ENCODE data around the gene MELK.
"Not testable (repeated sequence)": the region's sequence is repeated elsewhere in the genome, so short reads cannot be mapped to it uniquely, and the experiment has no call there.

The MELK gene

DNA sequence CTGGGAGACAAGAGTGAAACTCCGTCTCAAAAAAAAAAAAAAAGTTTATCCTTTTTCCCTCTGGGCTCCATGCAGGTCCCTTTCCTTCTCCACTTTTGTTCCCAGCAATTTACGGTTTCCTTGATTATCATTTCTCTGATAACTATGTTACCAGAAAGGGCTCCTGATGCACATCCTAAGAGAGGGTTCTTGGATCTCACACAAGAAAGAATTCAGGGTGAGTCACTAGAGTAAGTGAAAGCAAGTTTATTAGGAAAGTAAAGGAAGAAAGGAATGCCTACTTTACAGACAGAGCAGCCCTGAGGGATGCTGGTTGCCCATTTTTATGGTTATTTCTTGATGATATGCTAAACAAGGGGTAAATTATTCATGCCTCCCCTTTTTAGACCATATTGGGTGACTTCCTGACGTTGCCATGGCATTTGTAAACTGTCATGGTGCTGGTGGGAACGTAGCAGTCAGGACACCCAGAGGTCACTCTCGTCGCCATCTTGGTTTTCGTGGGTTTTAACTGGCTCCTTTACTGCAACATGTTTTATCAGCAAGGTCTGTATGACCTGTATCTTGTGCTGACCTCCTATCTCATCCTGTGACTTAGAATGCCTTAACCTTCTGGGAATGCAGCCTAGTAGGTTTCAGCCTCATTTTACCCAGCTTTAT, 13.5 kb upstream of the MELK start:
- DNase-seq (ENCODE audit: low spot score), result no peak
- Histone ChIP-seq H3K27ac (no peak overlapping the region), H3K4me3 (no peak overlapping the region)
- TF ChIP-seq, protein P1, sequence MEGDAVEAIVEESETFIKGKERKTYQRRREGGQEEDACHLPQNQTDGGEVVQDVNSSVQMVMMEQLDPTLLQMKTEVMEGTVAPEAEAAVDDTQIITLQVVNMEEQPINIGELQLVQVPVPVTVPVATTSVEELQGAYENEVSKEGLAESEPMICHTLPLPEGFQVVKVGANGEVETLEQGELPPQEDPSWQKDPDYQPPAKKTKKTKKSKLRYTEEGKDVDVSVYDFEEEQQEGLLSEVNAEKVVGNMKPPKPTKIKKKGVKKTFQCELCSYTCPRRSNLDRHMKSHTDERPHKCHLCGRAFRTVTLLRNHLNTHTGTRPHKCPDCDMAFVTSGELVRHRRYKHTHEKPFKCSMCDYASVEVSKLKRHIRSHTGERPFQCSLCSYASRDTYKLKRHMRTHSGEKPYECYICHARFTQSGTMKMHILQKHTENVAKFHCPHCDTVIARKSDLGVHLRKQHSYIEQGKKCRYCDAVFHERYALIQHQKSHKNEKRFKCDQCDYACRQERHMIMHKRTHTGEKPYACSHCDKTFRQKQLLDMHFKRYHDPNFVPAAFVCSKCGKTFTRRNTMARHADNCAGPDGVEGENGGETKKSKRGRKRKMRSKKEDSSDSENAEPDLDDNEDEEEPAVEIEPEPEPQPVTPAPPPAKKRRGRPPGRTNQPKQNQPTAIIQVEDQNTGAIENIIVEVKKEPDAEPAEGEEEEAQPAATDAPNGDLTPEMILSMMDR (IDR thresholded peaks at IDR 0.05), result no peak

DNA sequence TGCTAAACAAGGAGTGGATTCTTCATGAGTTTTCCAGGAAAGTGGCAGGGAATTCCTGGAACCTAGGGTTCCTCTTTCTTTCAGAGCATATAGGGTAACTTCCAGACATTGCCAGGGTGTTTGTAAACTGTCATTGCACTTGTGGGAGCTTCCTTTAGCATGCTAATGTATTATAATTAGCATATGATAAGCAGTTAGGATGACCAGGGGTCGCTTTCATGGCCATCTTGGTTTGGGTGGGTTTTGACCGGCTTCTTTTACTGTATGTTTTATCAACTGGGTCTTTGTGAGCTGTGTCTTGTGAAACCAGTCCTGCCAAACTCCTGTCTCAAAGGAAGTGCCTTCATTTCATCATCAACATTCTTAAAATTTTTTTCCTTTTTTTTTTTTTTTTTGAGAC, 11.9 kb upstream of the MELK start:
- TF ChIP-seq, protein P1 (IDR thresholded peaks at IDR 0.05), result no peak
- Histone ChIP-seq H3K27ac (no peak overlapping the region), H3K4me3 (no peak overlapping the region)
- no peak for DNase-seq (ENCODE audit: low spot score)

DNA sequence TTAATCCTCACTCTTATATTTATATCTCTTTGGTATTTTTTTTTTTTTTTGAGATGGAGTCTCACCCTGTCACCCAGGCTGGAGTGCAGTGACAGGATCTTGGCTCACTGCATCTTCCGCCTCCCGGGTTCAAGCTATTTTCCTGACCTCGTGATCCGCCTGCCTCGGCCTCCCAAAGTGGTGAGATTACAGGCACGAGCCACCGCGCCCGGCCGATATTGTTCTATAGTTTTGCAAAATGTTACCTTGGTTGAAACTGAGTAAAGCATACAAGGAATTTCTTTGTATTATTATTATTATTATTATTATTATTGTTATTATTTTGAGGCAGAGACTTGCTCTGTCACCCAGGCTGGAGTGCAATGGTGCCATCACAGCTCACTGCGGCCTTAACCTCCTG, 9.9 kb upstream of the MELK start:
- not testable (repeated sequence) for H3K4me3 ChIP-seq; DNase-seq (ENCODE audit: low spot score); H3K27ac ChIP-seq

DNA sequence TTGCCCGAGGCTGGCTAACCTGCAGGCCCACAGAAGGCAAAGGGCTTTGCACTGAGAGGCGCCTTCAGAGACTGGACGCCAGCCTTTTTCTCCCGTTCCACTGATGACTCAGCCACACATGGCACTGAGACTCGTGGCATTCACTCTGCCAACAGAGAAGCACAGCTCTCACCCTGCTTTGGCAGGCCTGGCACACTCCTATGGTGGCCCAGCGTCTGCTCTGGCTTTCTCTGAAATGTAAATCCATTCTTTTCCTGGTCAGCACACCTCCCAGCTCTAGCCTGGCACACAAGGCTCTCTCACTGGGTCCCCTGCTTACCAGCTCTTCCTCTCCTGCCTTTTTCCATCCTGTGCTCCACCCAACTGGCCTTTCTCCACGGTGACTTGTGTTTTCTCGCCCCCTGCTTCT, 5.9 kb upstream of the MELK start:
- peak overlapping the region; percentile 76 to 80 for H3K27ac ChIP-seq
- TF ChIP-seq, protein P1 (IDR thresholded peaks at IDR 0.05), result no peak
- H3K4me3 ChIP-seq, result no peak overlapping the region
- no peak for DNase-seq (ENCODE audit: low spot score)

DNA sequence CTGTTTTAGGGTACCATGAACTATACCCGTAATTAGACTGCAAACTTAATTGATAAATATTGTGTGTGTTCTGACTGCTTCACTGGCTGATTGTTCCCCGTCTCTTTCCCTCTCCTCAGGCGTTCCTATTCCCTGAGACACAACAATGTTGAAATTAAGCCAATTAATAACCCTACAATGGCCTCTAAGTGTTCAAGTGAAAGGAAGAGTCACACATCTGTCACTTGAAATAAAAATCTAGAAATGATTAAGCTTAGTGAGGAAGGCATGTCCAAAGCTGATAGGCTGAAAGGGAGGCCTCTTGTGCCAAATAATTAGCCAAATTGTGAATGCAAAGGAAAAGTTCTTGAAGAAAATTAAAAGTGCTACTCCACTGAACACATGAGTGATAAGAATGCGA, 4.0 kb upstream of the MELK start:
- not testable (repeated sequence) for DNase-seq (ENCODE audit: low spot score); H3K4me3 ChIP-seq; H3K27ac ChIP-seq

DNA sequence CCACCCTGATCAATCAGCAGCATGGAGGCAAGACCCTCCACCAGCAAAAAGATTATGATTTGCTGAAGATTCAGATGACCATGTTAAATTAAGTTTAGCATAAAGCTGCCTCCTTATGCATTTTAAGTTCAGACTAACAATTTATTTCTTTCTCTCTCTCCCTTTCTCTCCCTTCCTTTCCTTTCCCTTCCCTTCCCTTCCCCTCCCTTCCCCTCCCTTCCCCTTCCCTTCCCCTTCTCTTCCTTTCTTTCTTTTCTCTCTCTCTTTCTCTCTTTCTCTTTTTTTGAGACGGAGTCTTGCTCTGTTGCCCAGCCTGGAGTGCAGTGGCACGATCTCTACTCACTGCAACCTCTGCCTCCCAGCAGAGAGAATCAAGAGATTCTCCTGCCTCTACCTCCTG, 1.4 kb upstream of the MELK start:
- TF ChIP-seq, protein P1 (IDR thresholded peaks at IDR 0.05), result no peak
- H3K4me3 ChIP-seq, result no peak overlapping the region
- no peak overlapping the region for H3K27ac ChIP-seq
- DNase-seq (ENCODE audit: low spot score), result no peak

DNA sequence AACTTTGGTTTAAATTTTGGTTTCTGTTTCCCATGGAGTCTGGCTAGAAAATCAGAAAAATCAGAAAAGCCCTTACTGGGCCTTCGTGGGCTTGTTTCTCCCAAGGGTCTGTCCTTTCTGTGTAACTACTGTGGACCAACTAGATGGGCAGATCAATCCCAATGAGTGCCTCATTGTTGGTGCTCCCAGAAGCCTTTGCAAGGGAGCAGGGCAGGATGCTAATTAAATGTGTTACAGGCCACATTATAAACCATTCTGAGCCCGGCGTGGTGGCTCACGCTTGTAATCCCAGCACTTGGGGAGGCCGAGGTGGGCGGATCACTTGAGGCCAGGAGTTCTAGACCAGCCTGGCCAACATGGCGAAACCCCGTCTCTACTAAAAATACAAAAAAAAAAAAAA, 1.4 kb downstream of the MELK start:
- H3K27ac ChIP-seq; H3K4me3 ChIP-seq; DNase-seq (ENCODE audit: low spot score): not testable (repeated sequence)

DNA sequence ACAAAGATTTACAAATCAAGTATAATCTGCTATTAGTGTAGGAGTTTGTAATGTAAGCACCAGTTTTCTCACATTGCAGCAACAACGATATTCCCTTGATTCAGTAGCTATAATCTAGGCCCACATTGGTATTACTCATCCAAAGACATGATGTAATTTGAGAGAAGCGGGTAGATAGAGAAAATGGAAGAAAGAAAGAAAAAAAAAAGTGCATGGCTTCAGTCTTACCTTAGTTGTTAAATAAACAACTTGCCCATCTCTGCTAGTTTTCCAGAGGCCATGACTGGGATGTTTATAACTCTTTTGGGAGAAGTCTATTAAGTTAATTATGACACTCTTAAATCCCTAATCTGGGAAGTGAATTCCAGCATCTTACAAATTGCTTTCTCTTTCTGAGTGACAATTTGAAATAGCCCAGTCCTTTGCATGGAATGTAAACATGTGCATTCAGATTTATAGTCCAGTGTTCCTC, 2.8 kb downstream of the MELK start:
- H3K4me3 ChIP-seq, result no peak overlapping the region
- TF ChIP-seq, protein P1 (IDR thresholded peaks at IDR 0.05), result no peak
- H3K27ac ChIP-seq, result no peak overlapping the region
- no peak for DNase-seq (ENCODE audit: low spot score)

DNA sequence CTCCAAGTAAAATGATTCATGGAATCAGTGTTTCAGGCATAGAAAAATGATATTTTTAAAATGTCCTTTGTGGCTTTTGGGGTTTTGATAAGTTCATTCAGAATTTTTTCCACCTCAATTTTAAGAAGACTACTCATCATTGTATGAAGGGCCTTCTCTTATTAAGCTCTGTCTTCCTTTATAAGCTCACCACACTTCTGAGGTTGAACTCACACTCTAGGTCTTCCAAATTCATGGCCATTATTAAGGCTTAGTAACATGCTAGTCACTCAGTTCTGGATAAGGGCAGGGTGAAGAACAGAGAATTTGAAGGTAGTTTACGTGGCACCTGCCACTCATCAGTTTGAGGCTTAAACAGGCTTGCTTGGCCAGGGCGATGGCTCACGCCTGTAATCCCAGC, 4.2 kb downstream of the MELK start:
- no peak overlapping the region for H3K4me3 ChIP-seq
- DNase-seq (ENCODE audit: low spot score), result no peak
- TF ChIP-seq, protein P1 (IDR thresholded peaks at IDR 0.05), result no peak
- no peak overlapping the region for H3K27ac ChIP-seq

Measured in coronary artery (tissue), 2 donors.